WTC11 (cell line): ENCODE measurements around the gene GAD2.

Experiments used
- CREM ChIP-seq: sonication (generic); formaldehyde crosslinking; IDR thresholded peaks from 2 replicates; pipeline ENCODE4 v1.8.1; 2022; ENCODE audit warnings: mild to moderate bottlenecking, missing genetic modification reagents, moderate library complexity
- FOXJ3 ChIP-seq: sonication (generic); formaldehyde crosslinking; IDR thresholded peaks from 2 replicates; pipeline ENCODE4 v1.9.0; 2021; ENCODE audit warnings: missing genetic modification reagents, mild to moderate bottlenecking, borderline replicate concordance
- KAT7 ChIP-seq: sonication (generic); formaldehyde crosslinking; IDR thresholded peaks from 2 replicates; pipeline ENCODE4 v1.8.1; 2023; ENCODE audit warnings: missing genetic modification reagents, mild to moderate bottlenecking, borderline replicate concordance
- MAX ChIP-seq: sonication (generic); formaldehyde crosslinking; IDR thresholded peaks from 2 replicates; pipeline ENCODE4 v1.8.0; 2022; ENCODE audit warnings: mild to moderate bottlenecking, missing genetic modification reagents
- NFYB ChIP-seq: sonication (generic); formaldehyde crosslinking; conservative IDR thresholded peaks from 2 replicates; pipeline ENCODE4 v1.8.0; 2022; ENCODE audit warnings: low read depth, missing genetic modification reagents
- NR1H2 ChIP-seq: sonication (generic); formaldehyde crosslinking; IDR thresholded peaks from 2 replicates; pipeline ENCODE4 v1.9.0; 2021; ENCODE audit warnings: mild to moderate bottlenecking, moderate library complexity, missing genetic modification reagents
- SP1 ChIP-seq: sonication (generic); formaldehyde crosslinking; conservative IDR thresholded peaks from 2 replicates; pipeline ENCODE4 v1.8.1; 2022; ENCODE audit warnings: missing genetic modification reagents
- USF2 ChIP-seq: sonication (generic); formaldehyde crosslinking; IDR thresholded peaks from 2 replicates; pipeline ENCODE4 v1.8.1; 2023; ENCODE audit warnings: mild to moderate bottlenecking, missing genetic modification reagents, moderate library complexity
- ZNF138 ChIP-seq: sonication (generic); formaldehyde crosslinking; conservative IDR thresholded peaks from 2 replicates; pipeline ENCODE4 v1.8.1; 2022; ENCODE audit warnings: mild to moderate bottlenecking, moderate library complexity, missing genetic modification reagents
- TF ChIP-seq, protein P1 (sequence below): fragments of 200-600 bp; IDR thresholded peaks from 2 replicates; pipeline ENCODE4 v1.8.0; 2022; ENCODE audit warnings: antibody characterized with exemption

- TF ChIP-seq NR1H2 (CRISPR knock-in tag) (no peak), NFYB (CRISPR knock-in tag) (no peak), CREM (CRISPR knock-in tag) (no peak), USF2 (CRISPR knock-in tag) (no peak), FOXJ3 (CRISPR knock-in tag) (no peak), KAT7 (CRISPR knock-in tag) (no peak), ZNF138 (CRISPR knock-in tag) (no peak), MAX (CRISPR knock-in tag) (no peak), SP1 (CRISPR knock-in tag) (no peak)
- TF ChIP-seq, protein P1, sequence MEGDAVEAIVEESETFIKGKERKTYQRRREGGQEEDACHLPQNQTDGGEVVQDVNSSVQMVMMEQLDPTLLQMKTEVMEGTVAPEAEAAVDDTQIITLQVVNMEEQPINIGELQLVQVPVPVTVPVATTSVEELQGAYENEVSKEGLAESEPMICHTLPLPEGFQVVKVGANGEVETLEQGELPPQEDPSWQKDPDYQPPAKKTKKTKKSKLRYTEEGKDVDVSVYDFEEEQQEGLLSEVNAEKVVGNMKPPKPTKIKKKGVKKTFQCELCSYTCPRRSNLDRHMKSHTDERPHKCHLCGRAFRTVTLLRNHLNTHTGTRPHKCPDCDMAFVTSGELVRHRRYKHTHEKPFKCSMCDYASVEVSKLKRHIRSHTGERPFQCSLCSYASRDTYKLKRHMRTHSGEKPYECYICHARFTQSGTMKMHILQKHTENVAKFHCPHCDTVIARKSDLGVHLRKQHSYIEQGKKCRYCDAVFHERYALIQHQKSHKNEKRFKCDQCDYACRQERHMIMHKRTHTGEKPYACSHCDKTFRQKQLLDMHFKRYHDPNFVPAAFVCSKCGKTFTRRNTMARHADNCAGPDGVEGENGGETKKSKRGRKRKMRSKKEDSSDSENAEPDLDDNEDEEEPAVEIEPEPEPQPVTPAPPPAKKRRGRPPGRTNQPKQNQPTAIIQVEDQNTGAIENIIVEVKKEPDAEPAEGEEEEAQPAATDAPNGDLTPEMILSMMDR = no peak
Measured at GRCh38 chr10:26323219-26323618, 106.6 kb downstream of the GAD2 start.
